Karpas-422 (cell line): Measurements from ENCODE around the gene INSIG1. TPM values are rescaled to one million over a fixed set of nuclear protein-coding genes. Genes with fewer than 3 reads are reported as not detected.

Experiments
- DNase-seq: peaks from one replicate; pipeline ENCODE4 v3.0.0-alpha.2; 2015
- H2AFZ ChIP-seq: fragments of 200-600 bp; sonication (generic); 2 replicates; pipeline ENCODE4 v1.6.1; 2014; ENCODE audit warnings: antibody characterized with exemption, low read length, mixed read lengths
- H3K27ac ChIP-seq: fragments of 200-600 bp; sonication (generic); 2 replicates; pipeline ENCODE4 v1.5.1; 2014; ENCODE audit warnings: mild to moderate bottlenecking, low read length, moderate library complexity
- H3K27me3 ChIP-seq: fragments of 200-600 bp; sonication (generic); 2 replicates; pipeline ENCODE4 v1.6.1; 2014; ENCODE audit warnings: low read length, mixed read lengths
- H3K36me3 ChIP-seq: fragments of 200-600 bp; sonication (generic); 2 replicates; pipeline ENCODE4 v1.6.1; 2014; ENCODE audit warnings: low read length, mixed read lengths; ENCODE audit not compliant: insufficient read depth
- H3K4me1 ChIP-seq: fragments of 200-600 bp; sonication (generic); 2 replicates; pipeline ENCODE4 v1.6.1; 2014; ENCODE audit warnings: mild to moderate bottlenecking, low read length, mixed read lengths
- H3K4me2 ChIP-seq: fragments of 200-600 bp; sonication (generic); 2 replicates; pipeline ENCODE4 v1.6.1; 2014; ENCODE audit warnings: low read length, low read depth, mild to moderate bottlenecking; ENCODE audit not compliant: poor library complexity, severe bottlenecking
- H3K4me3 ChIP-seq: fragments of 200-600 bp; sonication (generic); 2 replicates; pipeline ENCODE4 v1.5.1; 2014; ENCODE audit warnings: mild to moderate bottlenecking, antibody characterized with exemption, low read length, mixed read lengths
- H3K79me2 ChIP-seq: fragments of 200-600 bp; sonication (generic); 2 replicates; pipeline ENCODE4 v1.6.1; 2014; ENCODE audit warnings: mild to moderate bottlenecking, low read length, mixed read lengths
- H3K9ac ChIP-seq: fragments of 200-600 bp; sonication (generic); 2 replicates; pipeline ENCODE4 v1.6.0; 2014; ENCODE audit warnings: low read length
- H3K9me2 ChIP-seq: fragments of 200-600 bp; sonication (generic), shearing (Covaris generic); replicated peaks from 2 replicates; pipeline ENCODE4 v1.6.0; 2014; ENCODE audit warnings: mild to moderate bottlenecking, low read length, moderate library complexity; ENCODE audit not compliant: insufficient read depth
- H3K9me3 ChIP-seq: fragments of 300-700, 200-600 bp; sonication (generic); 2 replicates; pipeline ENCODE4 v1.6.1; 2014; ENCODE audit warnings: low read length, mixed read lengths
- H4K20me1 ChIP-seq: fragments of 200-600 bp; sonication (generic); 2 replicates; pipeline ENCODE4 v1.6.1; 2014; ENCODE audit warnings: mild to moderate bottlenecking, antibody characterized with exemption, low read length, low read depth; ENCODE audit not compliant: insufficient read depth
- total RNA-seq: library from RNA; depleted of rRNA; stranded (reverse); fragments of >200 nt; shearing (Covaris generic); gene quantifications from 2 replicates; pipeline ENCODE4 v1.2.3, GENCODE V29; 2014; ENCODE audit warnings: low replicate concordance

Gene INSIG1
- total RNA-seq, 1 experiment from 2014 or later = 249 TPM

DNA sequence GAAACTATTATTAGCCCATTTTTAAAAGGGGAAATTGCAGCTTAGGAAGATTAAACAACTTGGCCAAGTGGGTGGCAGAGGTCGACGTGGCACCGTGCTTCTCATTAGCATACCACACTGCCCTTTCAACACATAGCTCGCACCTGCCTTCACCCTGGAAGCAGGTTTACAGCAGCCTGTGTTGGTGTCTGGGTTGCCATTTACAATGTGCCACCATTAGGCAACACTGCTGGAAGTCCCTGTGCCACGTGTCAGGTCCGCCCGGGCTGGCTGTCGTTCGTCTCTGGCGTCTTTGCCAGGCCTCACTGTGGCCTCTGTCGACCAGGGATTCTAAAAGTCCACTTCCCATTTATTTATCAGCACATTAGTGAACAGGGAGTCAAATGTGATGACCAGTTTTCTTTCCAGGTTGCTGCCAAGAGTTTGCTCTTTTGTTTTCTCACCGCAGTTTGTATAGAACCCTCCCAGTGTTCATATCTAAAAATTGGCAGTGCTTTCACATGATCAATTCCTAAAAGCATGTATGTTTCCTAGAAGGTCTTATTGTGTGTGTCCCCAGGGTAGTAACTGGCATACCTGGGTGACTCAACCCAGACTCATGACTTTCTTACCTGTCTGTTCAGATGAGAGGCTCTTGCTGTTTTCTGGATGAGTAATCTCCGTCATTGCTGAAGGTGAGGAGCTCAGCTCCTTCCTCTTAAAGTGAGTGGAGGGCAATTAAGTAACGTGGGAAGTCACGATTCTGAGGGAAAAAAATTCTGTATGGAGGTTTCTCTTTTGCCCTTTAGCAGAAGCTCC lies 9.2 kb downstream of the INSIG1 start:
- Histone ChIP-seq H3K4me1 (no peaks in the 10 kb centered on the region), H3K9ac (no peak overlapping the region), H2AFZ (no peak overlapping the region), H3K4me3 (no peak overlapping the region), H3K9me2 (no peaks in the 10 kb centered on the region), H3K27ac (no peak overlapping the region), H3K27me3 (no peaks in the 10 kb centered on the region), H3K79me2 (peaks cover 15% of the 10 kb centered on the region), H3K36me3 (peaks cover 73% of the 10 kb centered on the region), H3K4me2 (no peak overlapping the region), H4K20me1 (peaks cover 49% of the 10 kb centered on the region), H3K9me3 (no peaks in the 10 kb centered on the region)
- no peak for DNase-seq

DNA sequence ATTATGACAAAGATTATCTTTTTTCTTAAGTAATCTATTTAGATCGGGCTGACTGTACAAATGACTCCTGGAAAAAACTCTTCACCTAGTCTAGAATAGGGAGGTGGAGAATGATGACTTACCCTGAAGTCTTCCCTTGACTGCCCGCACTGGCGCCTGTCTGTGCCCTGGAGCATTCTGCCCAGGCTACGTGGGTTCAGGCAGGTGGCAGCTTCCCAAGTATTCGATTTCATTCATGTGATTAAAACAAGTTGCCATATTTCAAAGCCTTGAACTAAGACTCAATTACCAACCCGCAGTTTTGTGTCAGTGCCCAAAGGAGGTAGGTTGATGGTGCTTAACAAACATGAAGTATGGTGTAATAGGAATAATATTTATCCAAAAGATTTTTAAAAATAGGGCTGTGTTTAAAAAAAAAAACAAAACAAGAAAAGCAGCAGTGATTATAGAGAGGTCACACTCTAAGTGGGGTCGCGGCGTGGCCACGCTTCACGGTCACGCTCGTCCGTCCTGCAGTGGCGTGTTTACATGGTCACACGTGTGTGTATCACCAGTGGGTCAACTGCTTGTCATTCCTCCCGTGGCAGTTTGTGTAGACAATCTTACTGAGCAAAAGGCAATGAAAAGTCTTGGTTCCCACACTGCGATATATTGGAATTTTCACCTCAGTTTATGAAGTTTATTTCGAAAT lies 10.8 kb downstream of the INSIG1 start:
- Histone ChIP-seq H3K79me2 (0 out of 2 replicates have a peak, but pooled peaks cover 3% of the 10 kb centered on the region), H3K4me3 (no peak overlapping the region)

DNA sequence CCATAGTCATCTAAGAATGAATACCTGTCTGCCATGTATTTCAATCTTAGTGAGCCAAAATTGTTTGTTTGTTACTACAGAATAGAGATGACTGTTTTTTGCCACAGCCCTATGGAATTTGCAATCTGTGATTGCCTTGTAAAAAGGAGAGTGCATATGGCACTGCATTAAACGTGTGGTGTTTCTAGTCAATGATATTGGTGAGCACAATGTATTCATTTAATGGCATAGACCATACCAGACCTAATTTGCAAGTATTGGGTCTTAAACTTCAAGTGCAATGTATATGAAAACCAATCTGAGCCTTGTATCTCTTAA lies 11.3 kb downstream of the INSIG1 start:
- no peak overlapping the region for H3K27ac ChIP-seq
- no peaks in the 10 kb centered on the region for H3K9me2 ChIP-seq
- H3K4me2 ChIP-seq = no peak overlapping the region
- peaks cover 31% of the 10 kb centered on the region for H4K20me1 ChIP-seq
- H3K9me3 ChIP-seq = no peaks in the 10 kb centered on the region
- no peak overlapping the region for H3K9ac ChIP-seq
- DNase-seq = no peak
- peaks cover 53% of the 10 kb centered on the region; the same call in 1 of the 2 replicates for H3K36me3 ChIP-seq
- no peaks in the 10 kb centered on the region for H3K4me1 ChIP-seq
- no peak overlapping the region for H2AFZ ChIP-seq
- H3K4me3 ChIP-seq = no peak overlapping the region
- H3K79me2 ChIP-seq = 0 out of 2 replicates have a peak, but pooled peaks cover 3% of the 10 kb centered on the region
- H3K27me3 ChIP-seq = no peaks in the 10 kb centered on the region

More for the DNA sequence above, 10.8 kb downstream of the INSIG1 start:
- no peak overlapping the region for H2AFZ ChIP-seq
- H4K20me1 ChIP-seq = peaks cover 36% of the 10 kb centered on the region
- no peak overlapping the region for H3K4me2 ChIP-seq
- peaks cover 58% of the 10 kb centered on the region; the same call in 1 of the 2 replicates for H3K36me3 ChIP-seq
- H3K27ac ChIP-seq = no peak overlapping the region
- no peaks in the 10 kb centered on the region for H3K9me3 ChIP-seq
- no peaks in the 10 kb centered on the region for H3K9me2 ChIP-seq
- H3K9ac ChIP-seq = no peak overlapping the region
- H3K27me3 ChIP-seq = no peaks in the 10 kb centered on the region
- H3K4me1 ChIP-seq = no peaks in the 10 kb centered on the region
- DNase-seq = no peak

DNA sequence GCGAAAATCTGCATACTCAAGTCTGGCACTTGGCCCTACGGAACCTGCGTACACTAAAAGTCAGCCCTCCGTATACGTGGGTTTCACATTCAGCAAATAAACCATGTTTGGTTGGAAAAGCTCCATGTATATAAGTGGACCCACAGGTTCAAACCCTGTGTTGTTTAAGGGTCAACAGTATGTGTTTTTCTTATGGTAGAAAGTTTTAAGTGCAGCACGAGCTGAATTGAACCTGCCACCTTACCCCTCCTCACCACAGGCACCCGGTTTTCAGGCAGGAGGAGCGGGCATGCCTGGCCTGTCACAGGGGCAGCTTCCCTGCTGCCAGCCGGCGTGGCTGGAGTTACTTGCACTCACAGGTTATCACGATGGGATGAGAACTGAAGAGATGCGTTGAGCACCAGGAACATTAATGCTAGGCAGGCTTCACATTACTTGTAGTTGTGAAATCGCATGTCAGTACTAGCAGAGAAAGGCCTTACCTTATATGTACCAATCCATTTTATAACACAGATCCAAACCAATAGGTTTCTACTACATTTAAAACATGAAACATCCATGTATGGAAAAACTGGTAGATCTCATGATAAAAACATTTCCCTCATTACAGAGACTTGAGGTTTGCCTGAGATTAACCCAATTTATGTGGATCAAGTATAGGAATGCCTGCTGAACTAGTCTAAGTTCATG lies 12.9 kb downstream of the INSIG1 start:
- H3K36me3 ChIP-seq = peaks cover 41% of the 10 kb centered on the region; the same call in 1 of the 2 replicates
- H3K27me3 ChIP-seq = no peaks in the 10 kb centered on the region
- no peak overlapping the region for H3K4me3 ChIP-seq
- H3K9me2 ChIP-seq = no peaks in the 10 kb centered on the region
- no peak for DNase-seq
- peaks cover 20% of the 10 kb centered on the region for H4K20me1 ChIP-seq
- H3K4me2 ChIP-seq = no peak overlapping the region
- H3K9ac ChIP-seq = no peak overlapping the region
- H3K4me1 ChIP-seq = no peaks in the 10 kb centered on the region
- no peaks in the 10 kb centered on the region for H3K79me2 ChIP-seq
- no peaks in the 10 kb centered on the region for H3K9me3 ChIP-seq
- no peak overlapping the region for H3K27ac ChIP-seq
- H2AFZ ChIP-seq = no peak overlapping the region

DNA sequence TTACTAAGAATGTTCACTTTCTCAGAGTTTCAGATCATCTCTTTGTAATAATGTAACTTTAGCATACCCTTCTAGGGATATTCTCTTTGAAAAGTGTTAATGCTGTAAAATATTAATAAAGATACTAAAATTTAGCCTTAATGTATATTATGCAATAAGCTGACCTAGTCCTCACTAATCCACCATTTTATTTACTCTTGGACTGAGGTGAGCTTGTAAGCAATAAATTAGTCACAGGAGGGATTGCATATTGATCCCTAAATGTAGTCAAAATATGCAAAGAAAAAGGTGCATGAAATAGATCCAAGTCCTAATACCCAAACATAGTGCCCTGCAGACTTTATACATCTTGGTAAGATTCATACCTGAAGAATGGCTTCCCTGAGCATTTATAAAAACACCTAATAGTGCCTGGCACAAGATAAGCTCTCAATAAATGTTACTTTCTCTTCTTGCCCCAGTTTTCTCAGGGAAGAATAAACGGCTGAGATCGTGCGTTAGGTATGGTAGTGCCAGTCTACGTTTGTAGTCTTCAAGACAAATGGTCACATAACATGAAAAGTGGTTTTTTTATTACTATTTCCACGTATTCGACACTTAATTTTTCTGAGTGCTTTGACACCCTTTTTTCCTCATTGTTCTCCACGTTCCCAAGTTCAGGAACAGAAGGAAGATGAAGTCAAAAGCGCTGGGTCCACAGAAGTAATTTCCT lies 14.3 kb downstream of the INSIG1 start:
- peaks cover 32% of the 10 kb centered on the region; the same call in 1 of the 2 replicates for H3K36me3 ChIP-seq
- no peaks in the 10 kb centered on the region for H3K9me3 ChIP-seq
- no peaks in the 10 kb centered on the region for H3K27me3 ChIP-seq
- no peak overlapping the region for H2AFZ ChIP-seq
- no peak overlapping the region for H3K4me3 ChIP-seq
- peaks cover 7% of the 10 kb centered on the region for H4K20me1 ChIP-seq
- no peak for DNase-seq
- H3K9ac ChIP-seq = no peak overlapping the region
- H3K79me2 ChIP-seq = no peaks in the 10 kb centered on the region
- no peak overlapping the region for H3K4me2 ChIP-seq
- no peaks in the 10 kb centered on the region for H3K9me2 ChIP-seq
- no peaks in the 10 kb centered on the region for H3K4me1 ChIP-seq
- H3K27ac ChIP-seq = no peak overlapping the region

DNA sequence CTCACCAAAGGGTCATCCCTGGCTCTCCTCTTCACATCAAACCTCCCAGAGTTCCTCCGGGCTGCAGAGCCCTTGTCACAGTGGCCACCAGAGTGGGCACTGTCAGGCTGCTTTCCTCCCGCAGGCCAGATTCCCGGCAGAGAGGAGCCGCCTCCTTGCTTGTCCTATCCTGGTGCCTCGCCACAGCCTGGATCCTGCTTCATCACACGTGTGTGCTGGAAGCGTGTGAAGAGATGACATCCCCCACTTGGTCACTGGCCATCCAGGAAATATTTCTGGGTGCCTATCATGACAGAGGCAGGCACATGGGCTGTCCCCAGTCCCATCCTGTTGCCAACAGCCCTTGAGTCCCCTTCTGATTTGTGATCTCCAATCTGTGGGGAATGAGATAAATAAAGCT lies 15.0 kb downstream of the INSIG1 start:
- no peak overlapping the region for H3K4me2 ChIP-seq
- H3K27ac ChIP-seq = no peak overlapping the region
- H3K4me1 ChIP-seq = no peaks in the 10 kb centered on the region
- no peak for DNase-seq
- H2AFZ ChIP-seq = no peak overlapping the region
- H3K9me3 ChIP-seq = no peaks in the 10 kb centered on the region
- no peaks in the 10 kb centered on the region for H3K9me2 ChIP-seq
- H3K9ac ChIP-seq = no peak overlapping the region
- no peaks in the 10 kb centered on the region for H3K27me3 ChIP-seq
- H3K79me2 ChIP-seq = no peaks in the 10 kb centered on the region
- H3K36me3 ChIP-seq = peaks cover 26% of the 10 kb centered on the region; the same call in 1 of the 2 replicates
- H3K4me3 ChIP-seq = no peak overlapping the region
- H4K20me1 ChIP-seq = peaks cover under 1% of the 10 kb centered on the region; the same call in 1 of the 2 replicates

DNA sequence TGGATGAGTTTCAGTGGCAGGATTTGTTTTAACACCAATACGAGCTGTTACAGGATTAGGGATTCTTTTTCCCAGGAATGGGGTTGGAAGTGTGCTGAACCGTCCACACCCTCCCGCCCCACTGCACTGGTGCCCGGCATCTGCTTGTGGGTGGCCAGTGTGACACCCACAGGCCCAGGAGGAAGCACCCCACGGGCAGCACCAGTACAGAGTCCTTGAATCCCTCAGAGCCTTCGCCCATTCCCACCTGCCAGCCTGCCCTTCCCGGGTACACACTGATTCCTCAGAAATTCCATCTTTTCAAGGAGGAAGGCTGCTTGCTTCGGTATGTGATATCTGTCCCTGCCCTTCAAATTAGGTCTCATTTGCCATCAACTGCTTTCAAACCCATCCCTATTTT lies 15.4 kb downstream of the INSIG1 start:
- Histone ChIP-seq H4K20me1 (no peaks in the 10 kb centered on the region), H3K27ac (no peak overlapping the region), H3K4me1 (no peaks in the 10 kb centered on the region), H3K27me3 (no peaks in the 10 kb centered on the region), H3K4me3 (no peak overlapping the region), H3K9me3 (no peaks in the 10 kb centered on the region), H3K9ac (no peak overlapping the region), H3K9me2 (no peaks in the 10 kb centered on the region), H3K79me2 (no peaks in the 10 kb centered on the region), H3K36me3 (peaks cover 21% of the 10 kb centered on the region; the same call in 1 of the 2 replicates), H3K4me2 (no peak overlapping the region), H2AFZ (no peak overlapping the region)
- no peak for DNase-seq
